NCI-H82 treated with DMSO at 0.1 percent for 48 hours (cell line): Measurements from ENCODE around the gene IRS1.

Source experiments
- DNase-seq: peaks from one replicate; lab custom pipeline; 2025; ENCODE audit not compliant: unreplicated experiment; lab: John Stamatoyannopoulos, UW

Gene IRS1

GRCh38 chr2:226791056-226791486 is 8.5 kb downstream of the IRS1 start:
- no peak for DNase-seq

- no peak for DNase-seq
Observed at GRCh38 chr2:226790431-226790830, 9.2 kb downstream of the IRS1 start.

- no peak for DNase-seq
Observed at GRCh38 chr2:226790011-226790410, 9.6 kb downstream of the IRS1 start.

- no peak for DNase-seq
Observed at GRCh38 chr2:226788881-226789490, 10.6 kb downstream of the IRS1 start.

- DNase-seq: no peak
Observed at GRCh38 chr2:226788064-226788463, 11.6 kb downstream of the IRS1 start.

- no peak for DNase-seq
Observed at GRCh38 chr2:226783885-226784284, 15.7 kb downstream of the IRS1 start.

GRCh38 chr2:226782092-226782713 is 17.4 kb downstream of the IRS1 start:
- no peak for DNase-seq

GRCh38 chr2:226780431-226780830 is 19.2 kb downstream of the IRS1 start:
- DNase-seq: no peak

- no peak for DNase-seq
Observed at GRCh38 chr2:226777611-226778010, 22.0 kb downstream of the IRS1 start.

- no peak for DNase-seq
Observed at GRCh38 chr2:226776104-226776503, 23.5 kb downstream of the IRS1 start.

GRCh38 chr2:226775032-226775509 is 24.5 kb downstream of the IRS1 start:
- no peak for DNase-seq

- no peak for DNase-seq
Observed at GRCh38 chr2:226773291-226773690, 26.3 kb downstream of the IRS1 start.

- no peak for DNase-seq
Observed at GRCh38 chr2:226772389-226773179, 27.0 kb downstream of the IRS1 start.

GRCh38 chr2:226771067-226771466 is 28.6 kb downstream of the IRS1 start:
- DNase-seq: no peak

- peak; percentile 47 for DNase-seq
Observed at GRCh38 chr2:226767056-226767813, 32.4 kb downstream of the IRS1 start.

GRCh38 chr2:226766352-226767055 is 33.1 kb downstream of the IRS1 start:
- no peak for DNase-seq

GRCh38 chr2:226763320-226763719 is 36.3 kb downstream of the IRS1 start:
- no peak for DNase-seq

- DNase-seq: no peak
Observed at GRCh38 chr2:226761195-226761583, 38.4 kb downstream of the IRS1 start.

GRCh38 chr2:226760412-226761194 is 39.0 kb downstream of the IRS1 start:
- no peak for DNase-seq

GRCh38 chr2:226759768-226760167 is 39.9 kb downstream of the IRS1 start:
- no peak for DNase-seq
